Kidney glomerular epithelial cell (primary cell): Measurements from ENCODE around the gene SCUBE1.

Source experiments
- DNase-seq: peaks from one replicate; lab custom pipeline; 2025; lab: John Stamatoyannopoulos, UW

The SCUBE1 gene

DNA sequence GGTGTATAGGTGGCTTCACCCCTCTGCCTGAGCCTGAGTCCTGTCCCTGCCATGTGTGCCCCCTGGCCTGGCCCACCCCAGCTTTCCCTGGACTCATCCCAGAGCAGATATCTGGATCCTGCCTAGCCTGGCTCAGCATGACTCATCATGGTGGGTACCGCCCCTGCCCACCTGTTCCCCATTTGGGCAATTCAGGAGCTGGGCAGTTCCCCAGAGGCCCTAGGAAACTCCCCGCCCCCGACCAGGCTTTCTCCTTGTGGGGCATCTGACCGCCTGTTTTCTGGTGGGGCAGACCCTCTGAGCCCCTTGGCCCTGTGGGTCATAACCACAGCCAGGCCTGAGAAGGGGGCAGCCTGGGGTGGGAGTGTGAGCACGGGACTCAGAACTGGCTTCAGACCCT, 187.4 kb downstream of the SCUBE1 start:
- DNase-seq = no peak

DNA sequence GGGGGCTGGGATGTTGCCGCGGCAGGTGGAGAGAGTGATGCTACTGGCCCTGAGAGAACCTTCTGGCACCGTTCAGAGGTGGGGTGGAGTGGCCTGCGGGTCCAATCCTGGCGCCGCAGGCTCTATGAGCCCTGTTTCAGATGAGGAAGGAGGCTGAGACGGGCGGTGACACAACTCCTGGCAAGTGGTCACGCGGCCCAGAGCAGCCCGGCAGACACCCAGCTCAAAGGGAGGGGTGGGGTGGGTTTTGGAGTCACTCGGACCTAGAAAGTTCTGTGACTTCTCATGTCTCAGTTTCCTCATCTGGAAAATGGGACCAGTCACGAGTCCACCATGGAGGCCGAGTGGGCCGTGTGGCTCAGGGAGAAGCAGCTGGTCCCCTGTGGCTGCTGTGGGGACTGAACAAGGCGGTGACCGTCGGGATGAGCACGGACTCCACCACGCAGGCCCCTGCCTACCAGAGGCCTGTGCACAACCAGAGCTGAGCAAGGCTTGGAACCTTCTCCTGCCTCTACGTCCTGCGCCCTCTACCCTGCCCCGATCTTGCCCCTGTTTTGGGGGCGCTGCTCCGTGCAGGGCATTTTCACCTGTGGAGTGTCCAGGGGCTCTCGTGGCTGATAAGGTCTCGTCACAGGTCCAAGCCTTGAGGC, 188.2 kb downstream of the SCUBE1 start:
- no peak for DNase-seq

DNA sequence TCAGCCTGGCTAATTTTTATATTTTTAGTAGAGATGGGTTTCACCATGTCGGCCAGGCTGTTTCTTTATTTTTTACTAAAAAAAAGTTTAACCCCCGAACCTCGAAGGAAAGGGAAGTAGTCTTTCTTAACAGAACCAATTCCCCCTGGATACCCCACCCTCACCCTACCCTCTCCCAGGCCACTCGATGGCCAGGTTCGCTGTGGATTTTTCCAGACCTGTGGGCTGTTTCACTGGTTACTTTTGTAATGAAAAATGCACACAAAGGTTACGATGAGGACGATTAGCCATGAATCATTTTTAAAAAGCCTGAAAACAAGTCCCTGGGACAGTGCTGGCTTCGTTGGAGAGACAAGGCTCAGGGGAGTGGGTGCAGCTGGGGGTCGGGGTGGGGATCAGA, 189.3 kb downstream of the SCUBE1 start:
- no peak for DNase-seq

DNA sequence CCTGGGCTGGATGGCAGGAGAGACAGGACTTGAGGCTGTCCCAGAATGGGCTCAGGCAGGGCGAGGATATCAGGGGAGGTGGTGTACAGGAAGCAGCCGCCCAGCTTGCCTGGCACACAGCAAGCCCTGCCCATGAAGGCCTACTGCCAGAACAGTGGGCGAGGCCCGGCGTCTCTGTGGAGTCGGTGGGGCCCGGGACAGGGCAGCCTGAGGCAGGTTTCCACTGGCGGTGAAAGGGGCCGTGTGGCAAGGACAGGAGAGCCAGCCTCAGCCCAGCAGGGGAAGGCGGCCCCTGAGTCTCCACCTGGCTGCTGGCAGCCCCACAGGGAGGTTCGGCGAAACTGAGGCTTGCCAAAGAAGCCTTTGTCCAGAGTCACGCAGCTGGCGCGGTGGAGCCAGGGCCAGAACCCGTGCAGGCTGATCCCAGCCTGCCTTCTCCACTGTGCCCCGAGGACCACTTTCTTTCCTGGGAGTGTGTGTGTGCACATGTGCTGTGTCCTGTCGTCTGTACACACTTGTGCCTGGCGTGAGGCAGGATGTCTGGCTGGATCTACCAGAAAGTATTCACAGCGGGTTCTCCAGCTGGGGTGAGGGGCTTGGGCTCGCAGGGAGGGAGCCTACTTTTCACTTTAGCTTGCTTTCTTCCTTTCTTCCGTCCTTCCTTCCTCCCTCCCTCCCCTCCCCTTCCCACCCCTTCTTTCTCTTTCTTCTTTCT, 190.7 kb downstream of the SCUBE1 start:
- DNase-seq = peak; percentile 41

DNA sequence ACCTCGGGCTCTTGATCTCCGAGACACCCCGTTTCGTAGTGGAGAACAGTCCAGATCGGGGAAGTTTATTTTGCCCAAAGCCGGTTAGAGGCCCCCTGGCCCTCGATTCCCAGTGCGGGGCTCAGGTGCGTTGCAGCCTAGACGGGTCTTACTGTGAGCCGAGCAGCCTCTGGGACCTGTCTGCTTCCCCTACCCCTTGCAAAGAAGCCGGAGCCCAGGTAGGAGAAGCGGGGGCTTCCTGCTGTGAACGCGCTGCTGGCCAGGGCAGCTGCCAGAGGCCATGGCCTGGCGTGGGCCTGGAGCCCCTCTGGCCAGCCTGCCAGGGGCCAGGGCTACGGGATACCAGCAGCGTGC, 191.2 kb downstream of the SCUBE1 start:
- no peak for DNase-seq

DNA sequence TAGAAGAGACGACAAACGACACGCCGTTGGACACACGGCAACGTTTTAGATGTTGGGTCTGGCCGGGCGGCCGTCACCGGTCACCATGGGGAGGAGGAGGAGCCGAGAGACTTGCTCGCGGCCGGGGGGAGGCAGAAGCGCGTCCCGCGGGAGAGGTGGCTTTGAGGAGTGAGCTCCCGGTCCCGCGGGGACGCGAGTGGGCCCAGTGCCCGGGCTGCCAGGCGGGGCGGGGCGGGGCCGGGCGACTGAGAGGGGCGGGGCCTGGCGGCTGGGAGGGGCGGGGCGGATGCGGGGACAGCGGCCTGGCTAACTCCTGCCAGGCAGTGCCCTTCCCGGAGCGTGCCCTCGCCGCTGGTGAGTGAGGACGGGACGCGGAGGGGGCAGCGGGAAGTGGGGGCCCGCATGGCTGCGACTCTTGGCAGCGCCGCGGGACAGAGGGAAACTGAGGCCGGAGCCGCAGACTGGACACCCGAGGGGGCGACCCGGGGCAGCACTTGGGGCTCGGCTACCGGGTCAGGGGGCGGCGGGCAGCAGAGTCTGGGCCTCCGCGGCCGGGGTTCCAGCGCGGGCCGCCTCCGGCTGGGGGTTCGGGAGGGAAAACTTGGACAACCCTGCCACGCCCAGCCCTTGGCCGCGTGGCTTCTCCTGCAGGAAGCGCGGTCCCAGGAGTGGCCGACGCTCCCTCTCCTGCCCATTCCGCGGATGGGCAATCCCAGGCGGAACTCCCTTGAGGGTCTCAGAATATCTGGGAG, 191.7 kb downstream of the SCUBE1 start, which contains the start of gene TSPO:
TSPO (plus strand) TSS at position 309 of the 752 bp plus-strand sequence. CDS start 7,680 bp downstream, outside the sequence.
- peak; percentile 18 for DNase-seq

DNA sequence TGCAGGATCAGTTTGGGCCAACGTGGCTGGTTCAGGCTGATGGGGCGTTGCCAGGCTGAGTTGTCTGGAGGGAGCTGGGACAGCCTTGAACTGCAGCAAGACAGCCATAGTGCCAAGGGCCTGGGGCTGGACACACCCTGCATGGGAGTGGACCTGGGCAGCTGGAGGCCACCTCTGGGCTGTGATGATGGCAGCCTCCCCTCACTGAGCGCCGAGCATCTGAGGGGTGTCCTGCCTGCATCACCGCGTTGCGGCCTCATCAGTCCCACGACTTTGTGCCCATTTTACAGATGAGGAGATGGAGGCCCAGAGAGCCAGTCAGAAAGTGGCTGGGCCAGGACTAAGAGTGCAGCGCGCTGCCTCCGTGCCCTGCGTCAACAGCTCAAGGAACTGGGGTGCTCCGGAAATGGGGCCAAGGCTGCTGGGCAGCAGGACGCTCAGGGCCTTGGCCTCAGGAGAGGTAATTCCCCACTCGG, 192.4 kb downstream of the SCUBE1 start:
- DNase-seq = no peak

DNA sequence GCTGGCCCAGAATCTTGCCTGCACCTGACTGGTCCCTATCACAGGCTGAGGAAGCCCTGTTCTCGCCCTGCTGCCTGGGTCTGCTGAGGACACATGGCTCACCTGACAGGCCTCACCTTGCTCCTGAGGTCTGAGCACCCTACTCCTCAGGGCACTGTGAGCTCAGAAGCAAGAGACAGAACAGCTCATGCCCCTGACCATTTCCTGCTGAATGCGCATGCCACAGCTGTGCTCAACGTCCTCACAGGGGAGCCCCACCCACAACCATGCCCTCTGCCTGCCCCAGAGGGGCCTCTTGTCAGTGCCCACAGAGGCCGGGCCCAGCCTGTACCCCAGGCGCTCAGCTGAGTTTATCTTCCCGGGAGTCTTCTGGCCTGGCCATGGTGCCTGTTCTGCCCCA, 194.6 kb downstream of the SCUBE1 start:
- DNase-seq = no peak

DNA sequence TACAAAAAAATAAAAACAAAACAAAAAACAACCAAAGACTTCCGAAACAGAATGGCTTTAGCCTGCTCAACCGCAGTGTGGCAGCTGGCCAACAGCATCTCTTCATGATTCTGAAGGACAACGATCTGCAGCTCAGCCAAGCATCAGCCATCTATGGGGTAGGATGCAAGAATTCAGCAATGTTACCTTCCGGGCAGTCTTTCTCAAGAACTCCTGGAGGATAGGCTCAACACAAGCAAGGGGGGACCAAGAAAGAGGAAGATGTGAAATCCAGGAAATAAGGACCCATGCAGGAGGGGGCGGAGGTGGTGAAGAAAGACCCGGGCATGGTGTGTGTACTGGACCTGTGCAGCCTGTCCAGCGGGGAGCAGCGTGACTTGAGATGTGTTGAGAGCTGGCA, 195.4 kb downstream of the SCUBE1 start:
- no peak for DNase-seq
